ENCODE data around the gene SENP3.
A peak's percentile ranks its signal among the peaks of the same experiment; 100 is the strongest.

SENP3 gene

GRCh38 chr17:7556627-7557026, 5.1 kb upstream of the SENP3 start:
- DNase-seq (ENCODE audit: low read depth): no peak

DNA sequence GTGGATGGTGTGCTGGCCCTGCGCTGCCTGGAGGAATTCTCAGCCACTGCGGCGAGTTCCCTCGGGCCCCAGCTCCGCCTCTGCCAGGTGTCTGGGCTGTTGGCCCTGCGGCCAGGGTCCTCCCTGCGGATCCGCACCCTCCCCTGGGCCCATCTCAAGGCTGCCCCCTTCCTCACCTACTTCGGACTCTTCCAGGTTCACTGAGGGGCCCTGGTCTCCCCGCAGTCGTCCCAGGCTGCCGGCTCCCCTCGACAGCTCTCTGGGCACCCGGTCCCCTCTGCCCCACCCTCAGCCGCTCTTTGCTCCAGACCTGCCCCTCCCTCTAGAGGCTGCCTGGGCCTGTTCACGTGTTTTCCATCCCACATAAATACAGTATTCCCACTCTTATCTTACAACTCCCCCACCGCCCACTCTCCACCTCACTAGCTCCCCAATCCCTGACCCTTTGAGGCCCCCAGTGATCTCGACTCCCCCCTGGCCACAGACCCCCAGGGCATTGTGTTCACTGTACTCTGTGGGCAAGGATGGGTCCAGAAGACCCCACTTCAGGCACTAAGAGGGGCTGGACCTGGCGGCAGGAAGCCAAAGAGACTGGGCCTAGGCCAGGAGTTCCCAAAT, 4.5 kb upstream of the SENP3 start:
- no peak for DNase-seq (ENCODE audit: low read depth)

GRCh38 chr17:7557775-7558543, 3.8 kb upstream of the SENP3 start:
- DNase-seq (ENCODE audit: low read depth): no peak

DNA sequence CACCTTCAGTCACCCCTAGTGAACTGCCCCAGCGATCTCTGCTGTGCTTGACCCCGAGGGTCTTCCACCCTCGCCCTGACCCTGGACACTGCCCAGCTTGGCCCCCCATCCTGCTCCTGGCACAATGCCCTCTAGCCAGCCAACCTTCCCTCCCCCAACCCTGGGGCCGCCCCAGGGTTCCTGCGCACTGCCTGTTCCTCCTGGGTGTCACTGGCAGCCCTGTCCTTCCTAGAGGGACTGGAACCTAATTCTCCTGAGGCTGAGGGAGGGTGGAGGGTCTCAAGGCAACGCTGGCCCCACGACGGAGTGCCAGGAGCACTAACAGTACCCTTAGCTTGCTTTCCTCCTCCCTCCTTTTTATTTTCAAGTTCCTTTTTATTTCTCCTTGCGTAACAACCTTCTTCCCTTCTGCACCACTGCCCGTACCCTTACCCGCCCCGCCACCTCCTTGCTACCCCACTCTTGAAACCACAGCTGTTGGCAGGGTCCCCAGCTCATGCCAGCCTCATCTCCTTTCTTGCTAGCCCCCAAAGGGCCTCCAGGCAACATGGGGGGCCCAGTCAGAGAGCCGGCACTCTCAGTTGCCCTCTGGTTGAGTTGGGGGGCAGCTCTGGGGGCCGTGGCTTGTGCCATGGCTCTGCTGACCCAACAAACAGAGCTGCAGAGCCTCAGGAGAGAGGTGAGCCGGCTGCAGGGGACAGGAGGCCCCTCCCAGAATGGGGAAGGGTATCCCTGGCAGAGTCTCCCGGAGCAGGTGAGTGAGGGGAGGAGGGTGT, 3.0 kb upstream of the SENP3 start, which contains the start of gene TNFSF13:
TSS of gene TNFSF13 (plus strand) at position 207 of the 776 bp plus-strand sequence. CDS start at position 497, 290 bp downstream.
- DNase-seq (ENCODE audit: low read depth): no peak

DNA sequence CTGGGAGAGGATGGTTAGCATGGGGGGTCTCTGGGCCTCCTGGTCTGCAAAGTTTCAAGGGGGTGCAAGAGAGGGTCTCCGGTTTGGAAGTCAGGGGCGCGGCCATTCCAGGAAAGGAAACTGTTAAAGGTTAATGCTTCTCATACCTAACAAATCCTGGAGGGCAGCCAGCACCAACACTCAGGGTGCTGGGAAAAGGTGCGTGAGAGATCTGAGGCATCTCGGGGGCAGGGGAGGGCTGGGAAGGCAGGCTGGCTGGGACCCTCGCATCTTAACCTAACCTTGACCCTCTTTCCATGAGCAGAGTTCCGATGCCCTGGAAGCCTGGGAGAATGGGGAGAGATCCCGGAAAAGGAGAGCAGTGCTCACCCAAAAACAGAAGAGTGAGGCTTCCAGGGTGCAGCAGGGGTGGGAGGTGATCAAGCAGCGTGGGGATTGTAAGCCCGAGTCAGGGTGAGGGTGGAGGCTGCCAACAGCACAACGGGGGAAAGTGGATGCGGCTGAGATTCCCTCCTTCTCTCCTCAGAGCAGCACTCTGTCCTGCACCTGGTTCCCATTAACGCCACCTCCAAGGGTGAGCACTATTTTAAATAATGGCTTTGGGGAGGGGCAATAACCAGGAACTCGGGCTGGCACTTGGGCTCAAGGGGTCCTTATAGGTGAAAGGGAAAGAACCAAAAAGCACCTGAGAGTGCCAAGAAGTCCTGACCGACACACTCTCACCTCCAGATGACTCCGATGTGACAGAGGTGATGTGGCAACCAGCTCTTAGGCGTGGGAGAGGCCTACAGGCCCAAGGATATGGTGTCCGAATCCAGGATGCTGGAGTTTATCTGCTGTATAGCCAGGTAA, 2.2 kb upstream of the SENP3 start:
- no peak for DNase-seq (ENCODE audit: low read depth)

GRCh38 chr17:7560172-7561027, 1.3 kb upstream of the SENP3 start:
- no peak for DNase-seq (ENCODE audit: low read depth)

- peak; percentile 67 for DNase-seq (ENCODE audit: low read depth)
Measured at GRCh38 chr17:7561028-7561575, 617 bp upstream of the SENP3 start.

GRCh38 chr17:7562208-7562605, 488 bp downstream of the SENP3 start:
- DNase-seq (ENCODE audit: low read depth): no peak

DNA sequence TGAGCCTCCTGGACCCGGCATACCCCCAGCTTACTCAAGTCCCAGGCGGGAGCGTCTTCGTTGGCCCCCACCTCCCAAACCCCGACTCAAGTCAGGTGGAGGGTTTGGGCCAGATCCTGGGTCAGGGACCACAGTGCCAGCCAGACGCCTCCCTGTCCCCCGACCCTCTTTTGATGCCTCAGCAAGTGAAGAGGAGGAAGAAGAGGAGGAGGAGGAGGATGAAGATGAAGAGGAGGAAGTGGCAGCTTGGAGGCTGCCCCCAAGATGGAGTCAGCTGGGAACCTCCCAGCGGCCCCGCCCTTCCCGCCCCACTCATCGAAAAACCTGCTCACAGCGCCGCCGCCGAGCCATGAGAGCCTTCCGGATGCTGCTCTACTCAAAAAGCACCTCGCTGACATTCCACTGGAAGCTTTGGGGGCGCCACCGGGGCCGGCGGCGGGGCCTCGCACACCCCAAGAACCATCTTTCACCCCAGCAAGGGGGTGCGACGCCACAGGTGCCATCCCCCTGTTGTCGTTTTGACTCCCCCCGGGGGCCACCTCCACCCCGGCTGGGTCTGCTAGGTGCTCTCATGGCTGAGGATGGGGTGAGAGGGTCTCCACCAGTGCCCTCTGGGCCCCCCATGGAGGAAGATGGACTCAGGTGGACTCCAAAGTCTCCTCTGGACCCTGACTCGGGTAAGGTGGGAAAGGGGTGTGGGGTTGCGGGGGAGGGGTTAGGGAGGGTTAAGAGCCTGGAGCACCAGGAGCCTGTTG, 1.6 kb downstream of the SENP3 start:
- DNase-seq (ENCODE audit: low read depth): no peak

DNA sequence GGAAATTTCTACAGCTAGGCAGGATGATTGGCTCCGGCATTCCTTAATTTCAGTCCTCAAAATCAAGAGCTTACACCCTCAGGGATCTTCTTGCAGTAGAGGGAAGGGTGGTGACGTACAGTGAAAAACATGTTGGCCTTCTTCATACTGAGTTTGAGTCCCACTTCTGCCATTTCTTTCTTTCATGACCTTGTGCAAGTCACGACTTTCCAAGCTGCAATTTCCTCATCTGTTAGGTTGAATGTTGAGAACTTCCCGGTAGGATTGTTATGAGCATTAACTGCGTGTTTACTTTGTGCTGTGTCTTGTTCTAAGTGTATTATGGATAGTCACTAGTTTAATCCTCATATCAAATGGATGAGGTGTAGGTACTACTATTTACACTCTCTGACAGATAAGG, 7.9 kb downstream of the SENP3 start:
- no peak for DNase-seq (ENCODE audit: low read depth)

DNA sequence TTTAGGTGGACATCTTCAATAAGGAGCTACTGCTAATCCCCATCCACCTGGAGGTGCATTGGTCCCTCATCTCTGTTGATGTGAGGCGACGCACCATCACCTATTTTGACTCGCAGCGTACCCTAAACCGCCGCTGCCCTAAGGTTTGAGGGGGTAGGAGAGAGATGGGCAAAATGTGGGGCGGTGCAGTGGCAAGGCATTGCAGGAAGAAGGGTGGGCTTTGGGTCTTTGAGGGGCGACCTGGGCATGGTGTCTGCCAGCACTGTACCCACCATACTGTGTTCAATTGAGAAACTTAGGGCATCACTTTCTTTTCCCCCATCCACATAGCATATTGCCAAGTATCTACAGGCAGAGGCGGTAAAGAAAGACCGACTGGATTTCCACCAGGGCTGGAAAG, 8.6 kb downstream of the SENP3 start:
- no peak for DNase-seq (ENCODE audit: low read depth)

DNA sequence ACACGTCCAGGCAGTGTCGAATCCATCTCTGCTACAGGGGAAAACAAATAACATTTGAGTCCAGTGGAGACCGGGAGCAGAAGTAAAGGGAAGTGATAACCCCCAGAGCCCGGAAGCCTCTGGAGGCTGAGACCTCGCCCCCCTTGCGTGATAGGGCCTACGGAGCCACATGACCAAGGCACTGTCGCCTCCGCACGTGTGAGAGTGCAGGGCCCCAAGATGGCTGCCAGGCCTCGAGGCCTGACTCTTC, 10.5 kb downstream of the SENP3 start:
- no peak for DNase-seq (ENCODE audit: low read depth)

DNA sequence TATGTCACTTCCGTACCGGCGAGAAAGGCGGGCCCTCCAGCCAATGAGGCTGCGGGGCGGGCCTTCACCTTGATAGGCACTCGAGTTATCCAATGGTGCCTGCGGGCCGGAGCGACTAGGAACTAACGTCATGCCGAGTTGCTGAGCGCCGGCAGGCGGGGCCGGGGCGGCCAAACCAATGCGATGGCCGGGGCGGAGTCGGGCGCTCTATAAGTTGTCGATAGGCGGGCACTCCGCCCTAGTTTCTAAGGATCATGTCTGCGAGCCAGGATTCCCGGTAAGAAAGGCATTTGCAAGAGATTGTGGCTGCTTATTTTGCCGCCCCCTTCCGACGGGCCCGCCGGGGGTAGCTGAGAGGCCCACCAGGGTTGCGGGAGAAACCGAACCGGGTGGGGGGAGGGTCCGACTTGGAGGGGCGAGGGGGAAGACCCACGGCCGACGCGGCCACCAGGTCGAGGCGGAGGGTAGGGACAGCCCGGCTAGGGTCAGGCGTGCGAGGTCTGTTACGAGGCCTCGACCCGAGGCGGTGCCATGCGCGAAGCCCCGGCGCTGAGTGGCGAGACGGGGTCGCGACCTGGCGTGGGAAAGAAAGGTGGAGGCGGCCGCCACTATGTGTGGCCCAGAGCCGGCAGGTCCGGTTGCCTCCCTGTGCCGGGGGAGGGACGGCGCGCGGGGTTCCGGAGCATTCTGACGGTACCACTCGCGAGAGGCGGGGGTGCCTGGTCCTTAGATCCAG, 11.0 kb downstream of the SENP3 start:
- DNase-seq (ENCODE audit: low read depth): peak; percentile 99

- peak; percentile 86 for DNase-seq (ENCODE audit: low read depth)
Measured at GRCh38 chr17:7573324-7574080, 11.8 kb downstream of the SENP3 start.

DNA sequence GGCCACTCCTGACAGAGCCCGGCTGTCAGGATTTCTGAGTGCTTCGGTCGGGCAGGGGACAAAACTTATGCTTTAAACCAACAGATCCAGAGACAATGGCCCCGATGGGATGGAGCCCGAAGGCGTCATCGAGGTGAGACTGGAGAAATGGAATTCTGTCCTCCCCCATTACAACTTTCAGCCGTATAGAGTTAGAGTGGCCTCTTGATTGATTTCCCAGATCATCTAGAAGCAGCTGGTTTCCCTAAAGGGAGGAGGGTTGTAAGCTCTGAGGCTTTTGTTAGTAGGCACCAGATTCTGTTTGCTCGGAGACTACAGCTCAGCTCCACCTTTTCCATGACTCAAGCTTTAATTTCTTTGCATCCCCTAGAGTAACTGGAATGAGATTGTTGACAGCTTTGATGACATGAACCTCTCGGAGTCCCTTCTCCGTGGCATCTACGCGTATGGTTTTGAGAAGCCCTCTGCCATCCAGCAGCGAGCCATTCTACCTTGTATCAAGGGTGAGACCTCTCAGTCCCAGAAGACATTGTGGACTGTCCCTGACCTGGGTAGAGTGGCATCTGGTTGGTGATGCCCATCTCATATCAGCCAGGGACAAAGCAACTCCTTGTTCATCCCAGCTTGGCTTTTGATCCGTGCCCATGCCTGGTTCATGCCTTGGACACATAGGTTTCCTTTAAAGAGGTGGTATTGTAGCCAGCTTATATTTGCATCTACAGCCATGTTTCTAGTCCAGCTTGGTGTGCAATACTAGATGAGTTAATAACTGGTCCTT, 12.6 kb downstream of the SENP3 start:
- no peak for DNase-seq (ENCODE audit: low read depth)

GRCh38 chr17:7575481-7575883, 13.8 kb downstream of the SENP3 start:
- DNase-seq (ENCODE audit: low read depth): no peak

GRCh38 chr17:7575959-7576358, 14.2 kb downstream of the SENP3 start:
- no peak for DNase-seq (ENCODE audit: low read depth)

- no peak for DNase-seq (ENCODE audit: low read depth)
Measured at GRCh38 chr17:7576432-7576937, 14.8 kb downstream of the SENP3 start.
